Right kidney (tissue), 1 donor: Measurements from ENCODE around the gene TXNDC2.
"Not testable (repeated sequence)": the region's sequence is repeated elsewhere in the genome, so short reads cannot be mapped to it uniquely, and the experiment has no call there.

Source experiments
- DNase-seq: peaks from one replicate; pipeline ENCODE4 v3.0.0-alpha.2; 2016

TXNDC2 gene

GRCh38 chr18:9886005-9886348, 204 bp downstream of the TXNDC2 start:
- DNase-seq: no peak

DNA sequence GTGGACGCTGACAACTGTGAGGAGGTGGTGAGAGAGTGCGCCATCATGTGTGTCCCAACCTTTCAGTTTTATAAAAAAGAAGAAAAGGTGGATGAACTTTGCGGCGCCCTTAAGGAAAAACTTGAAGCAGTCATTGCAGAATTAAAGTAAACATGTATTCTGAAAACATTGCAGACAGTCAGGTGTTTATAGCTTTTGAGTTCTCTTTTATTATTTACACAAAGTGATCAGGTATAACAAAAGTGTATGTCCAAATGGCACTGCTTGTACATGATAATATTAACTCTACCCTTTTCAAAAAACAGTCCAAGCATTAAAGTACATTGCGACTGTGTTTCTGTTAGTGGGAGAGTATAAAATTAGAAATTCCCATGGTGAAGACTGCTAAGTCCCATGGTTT, 2.2 kb downstream of the TXNDC2 start:
- DNase-seq: no peak

GRCh38 chr18:9890196-9890595, 4.4 kb downstream of the TXNDC2 start:
- no peak for DNase-seq

- no peak for DNase-seq
Measured at GRCh38 chr18:9890957-9891356, 5.2 kb downstream of the TXNDC2 start.

- not testable (repeated sequence) for DNase-seq
Measured at GRCh38 chr18:9891515-9891914, 5.7 kb downstream of the TXNDC2 start.

DNA sequence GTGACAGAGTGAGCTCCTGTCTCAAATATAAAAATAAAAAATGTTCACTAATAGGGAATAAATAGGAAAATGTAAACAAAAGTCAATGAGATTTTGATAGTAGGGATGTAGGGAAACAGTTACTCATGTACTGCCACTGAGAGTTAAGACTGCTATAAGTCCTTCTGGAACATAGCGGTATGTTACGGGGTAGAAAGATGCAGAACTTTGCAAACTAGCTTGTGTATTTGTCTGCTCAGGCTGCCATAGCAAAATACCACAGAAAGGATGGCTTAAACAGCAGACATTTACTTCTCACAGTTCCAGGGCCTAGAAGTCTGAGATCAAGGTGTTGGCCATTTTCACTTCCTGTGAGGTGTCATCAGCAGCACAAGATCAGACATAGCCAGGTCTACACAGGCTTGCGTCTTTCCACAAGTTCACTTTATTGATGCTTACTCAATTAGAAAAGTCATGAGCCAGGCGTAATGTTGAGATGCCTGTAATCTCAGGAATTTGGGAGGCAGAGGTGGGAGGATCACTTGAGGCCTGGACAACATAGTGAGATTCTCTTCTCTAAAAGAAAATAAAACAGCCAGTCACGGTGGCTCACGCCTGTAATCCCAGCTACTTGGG, 8.8 kb downstream of the TXNDC2 start:
- DNase-seq: no peak

- DNase-seq: no peak
Measured at GRCh38 chr18:9897129-9897528, 11.4 kb downstream of the TXNDC2 start.

- DNase-seq: not testable (repeated sequence)
Measured at GRCh38 chr18:9897787-9898291, 12.1 kb downstream of the TXNDC2 start.

GRCh38 chr18:9898792-9899549, 13.2 kb downstream of the TXNDC2 start:
- DNase-seq: no peak

DNA sequence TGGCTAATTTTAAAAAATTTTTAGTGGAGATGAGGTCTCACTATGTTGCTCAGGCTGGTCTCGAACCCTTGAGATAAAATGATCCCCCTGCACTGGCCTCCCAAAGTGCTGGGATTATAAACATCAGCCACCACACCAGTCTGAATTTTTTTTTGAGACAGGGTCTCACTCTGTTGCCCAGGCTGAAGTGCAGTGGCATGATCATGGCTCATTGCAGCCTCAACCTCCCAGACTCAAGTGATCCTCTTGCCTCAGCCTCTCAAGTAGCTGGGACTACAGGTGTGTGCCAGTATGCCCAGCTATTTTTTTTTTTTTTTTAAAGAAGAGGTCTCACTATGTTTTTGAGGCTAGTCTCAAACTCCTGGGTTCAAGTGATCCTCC, 13.8 kb downstream of the TXNDC2 start:
- DNase-seq: not testable (repeated sequence)

DNA sequence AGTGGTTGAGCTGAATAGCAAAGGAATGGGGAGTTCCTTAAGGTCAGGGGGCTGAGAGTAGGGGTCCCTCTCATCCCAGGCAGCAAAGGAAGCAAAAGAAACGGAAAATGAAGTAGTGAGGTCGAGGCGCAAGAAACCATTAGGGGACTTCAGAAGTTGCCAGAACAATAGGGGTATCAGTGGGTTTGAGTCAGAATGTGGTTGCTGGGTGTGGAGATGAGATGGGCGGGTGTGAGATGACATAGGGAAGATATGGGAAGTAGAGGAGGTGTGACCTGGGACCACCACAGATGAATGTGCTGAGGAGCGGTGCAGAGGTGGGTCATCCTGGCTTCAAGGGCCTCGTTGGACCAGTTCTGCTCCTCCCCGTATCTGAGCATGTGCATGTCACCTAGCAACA, 14.9 kb downstream of the TXNDC2 start:
- DNase-seq: no peak

- DNase-seq: no peak
Measured at GRCh38 chr18:9901377-9901776, 15.6 kb downstream of the TXNDC2 start.

DNA sequence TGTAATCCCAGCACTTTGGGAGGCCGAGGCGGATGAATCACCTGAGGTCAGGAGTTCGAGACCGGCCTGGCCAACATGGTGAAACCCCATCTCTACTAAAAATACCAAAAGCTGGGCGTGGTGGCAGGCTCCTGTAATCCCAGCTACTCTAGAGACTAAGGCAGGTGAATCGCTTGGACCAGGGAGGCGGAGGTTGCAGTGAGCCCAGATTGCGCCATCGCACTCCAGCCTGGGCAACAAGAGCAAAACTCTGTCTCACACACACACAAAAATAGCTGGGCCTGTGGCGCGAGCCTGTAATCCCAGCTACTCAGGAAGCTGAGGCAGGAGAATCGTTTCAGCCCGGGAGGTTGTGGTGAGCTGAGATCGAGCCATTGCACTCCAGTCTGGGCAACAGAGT, 16.5 kb downstream of the TXNDC2 start:
- not testable (repeated sequence) for DNase-seq

DNA sequence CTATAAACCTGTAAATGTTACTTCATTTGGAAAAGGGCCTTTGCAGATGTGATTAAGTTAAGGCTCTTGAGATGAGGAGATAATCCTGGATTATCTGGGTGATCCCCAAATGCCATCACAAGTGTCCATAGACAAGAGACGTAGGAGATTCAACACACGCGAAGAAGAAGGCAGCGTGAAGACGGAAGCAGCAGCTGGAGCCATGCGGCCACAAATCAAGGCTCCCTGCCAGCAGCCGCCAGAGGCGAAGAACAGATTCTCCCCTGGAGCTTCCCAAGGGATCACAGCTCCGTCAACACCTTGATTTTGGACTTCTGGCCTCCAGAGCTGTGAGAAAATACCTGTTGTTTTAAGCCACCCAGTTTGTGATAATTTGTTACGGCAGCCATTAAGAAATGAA, 17.1 kb downstream of the TXNDC2 start:
- DNase-seq: no peak

GRCh38 chr18:9905401-9905922, 19.7 kb downstream of the TXNDC2 start:
- DNase-seq: no peak

- no peak for DNase-seq
Measured at GRCh38 chr18:9906481-9906880, 20.7 kb downstream of the TXNDC2 start.

GRCh38 chr18:9907867-9908266, 22.1 kb downstream of the TXNDC2 start:
- no peak for DNase-seq

- no peak for DNase-seq
Measured at GRCh38 chr18:9910071-9910470, 24.3 kb downstream of the TXNDC2 start.

DNA sequence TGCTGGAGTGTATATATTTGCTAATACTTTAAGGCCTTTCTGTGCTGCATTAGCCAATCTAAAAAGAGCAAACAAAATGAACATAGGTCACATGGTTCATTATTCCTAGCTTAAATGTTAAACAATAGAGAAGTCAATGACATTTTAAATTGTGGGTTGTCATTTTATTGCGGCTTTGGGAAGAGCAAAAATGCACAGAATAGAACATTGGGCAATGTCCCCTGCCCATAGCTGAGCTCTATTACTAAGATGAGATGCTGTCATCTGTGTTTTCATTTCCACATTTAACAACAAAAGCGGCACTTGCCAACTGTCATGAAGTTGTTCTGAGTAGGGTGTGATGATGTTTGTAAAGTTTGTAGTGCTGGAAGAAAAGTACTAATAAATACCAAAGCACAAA, 24.9 kb downstream of the TXNDC2 start:
- no peak for DNase-seq

GRCh38 chr18:9911226-9911625, 25.5 kb downstream of the TXNDC2 start:
- DNase-seq: no peak

GRCh38 chr18:9912285-9912684, 26.5 kb downstream of the TXNDC2 start:
- not testable (repeated sequence) for DNase-seq

GRCh38 chr18:9913151-9913525, 27.4 kb downstream of the TXNDC2 start:
- no peak for DNase-seq

DNA sequence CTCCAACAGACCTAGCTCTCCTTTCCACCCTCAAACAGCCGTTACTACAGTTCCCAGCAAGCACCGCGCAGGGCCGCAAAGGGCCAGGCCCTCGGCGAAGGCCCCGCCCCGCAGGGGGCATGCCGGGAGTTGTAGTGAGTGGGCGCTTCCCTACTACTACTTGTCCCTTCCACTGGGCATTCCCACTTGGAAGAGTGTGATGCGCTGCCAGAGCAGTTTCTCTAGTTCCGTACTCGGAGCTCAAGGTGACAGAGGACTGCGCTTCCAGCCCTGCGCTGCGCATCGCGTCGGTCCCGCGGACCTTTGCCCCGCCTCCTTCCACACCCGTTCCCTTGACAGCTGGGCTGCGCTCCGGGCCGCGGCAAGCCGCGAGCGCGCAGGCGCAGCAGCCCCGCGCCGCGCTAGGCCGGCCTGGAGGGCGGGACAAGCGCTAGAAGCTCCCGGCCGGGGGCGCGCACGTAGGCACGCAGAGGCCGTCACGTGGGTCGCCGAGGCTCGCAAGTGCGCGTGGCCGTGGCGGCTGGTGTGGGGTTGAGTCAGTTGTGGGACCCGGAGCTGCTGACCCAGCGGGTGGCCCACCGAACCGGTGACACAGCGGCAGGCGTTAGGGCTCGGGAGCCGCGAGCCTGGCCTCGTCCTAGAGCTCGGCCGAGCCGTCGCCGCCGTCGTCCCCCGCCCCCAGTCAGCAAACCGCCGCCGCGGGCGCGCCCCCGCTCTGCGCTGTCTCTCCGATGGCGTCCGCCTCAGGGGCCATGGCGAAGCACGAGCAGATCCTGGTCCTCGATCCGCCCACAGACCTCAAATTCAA, 28.0 kb downstream of the TXNDC2 start, which contains the start of gene VAPA:
VAPA (plus strand) TSS at position 491 of the 808 bp plus-strand sequence; CDS start at position 732, 241 bp downstream.
- DNase-seq: peak; percentile 100
